Ascending aorta (tissue), 2 donors: ENCODE data around the gene PTPMT1. TPM values are rescaled to one million over a fixed set of nuclear protein-coding genes. Genes with fewer than 3 reads are reported as not detected.

ENCODE experiments used
- DNase-seq, 2 donors: peaks; one replicate each; pipeline ENCODE4 v3.0.0-alpha.2; 2019; ENCODE audit warnings: low spot score in 2 of 2
- H3K27ac ChIP-seq, 2 donors: fragments of 200-600 bp; sonication (generic); one replicate each; pipeline ENCODE4 v1.5.1; 2016 to 2017; ENCODE audit warnings: mild to moderate bottlenecking in 1 of 2
- H3K27me3 ChIP-seq: fragments of 200-600 bp; sonication (generic); one replicate; pipeline ENCODE4 v1.5.1; 2017
- H3K36me3 ChIP-seq, 2 donors: fragments of 200-600 bp; sonication (generic); one replicate each; pipeline ENCODE4 v1.5.1; 2016
- H3K4me1 ChIP-seq, 2 donors: fragments of 200-600 bp; sonication (generic); one replicate each; pipeline ENCODE4 v1.5.1; 2016 to 2017; ENCODE audit warnings: mild to moderate bottlenecking in 1 of 2
- H3K4me3 ChIP-seq, 2 donors: fragments of 200-600 bp; sonication (generic); one replicate each; pipeline ENCODE4 v1.5.1; 2016 to 2017; ENCODE audit warnings: mild to moderate bottlenecking in 1 of 2
- H3K9me3 ChIP-seq, 2 donors: fragments of 200-600 bp; sonication (generic); one replicate each; pipeline ENCODE4 v1.5.1; 2016
- intact Hi-C: fragments of 100-400 bp; cut with DNase I; formaldehyde crosslinking; loops from one replicate; pipeline ENCODE4 v1.15.1; 2023
- total RNA-seq: library from RNA; depleted of rRNA; stranded (reverse); fragments of >200 nt; gene quantifications from one replicate; pipeline ENCODE4 v1.1.0, GENCODE V29; 2016
- TF ChIP-seq, protein P1 (sequence below), 3 experiments: fragments of 200-600 bp in 2 of 3; fragments of 450-650 bp in 1 of 3; sonication (generic) in 2 of 3; IDR thresholded peaks; one replicate each; pipeline ENCODE4 v1.5.1; 2016 to 2019; ENCODE audit warnings: antibody characterized with exemption in 3 of 3, mild to moderate bottlenecking in 1 of 3, moderate library complexity in 1 of 3

The PTPMT1 gene
- 215 TPM for total RNA-seq

DNA sequence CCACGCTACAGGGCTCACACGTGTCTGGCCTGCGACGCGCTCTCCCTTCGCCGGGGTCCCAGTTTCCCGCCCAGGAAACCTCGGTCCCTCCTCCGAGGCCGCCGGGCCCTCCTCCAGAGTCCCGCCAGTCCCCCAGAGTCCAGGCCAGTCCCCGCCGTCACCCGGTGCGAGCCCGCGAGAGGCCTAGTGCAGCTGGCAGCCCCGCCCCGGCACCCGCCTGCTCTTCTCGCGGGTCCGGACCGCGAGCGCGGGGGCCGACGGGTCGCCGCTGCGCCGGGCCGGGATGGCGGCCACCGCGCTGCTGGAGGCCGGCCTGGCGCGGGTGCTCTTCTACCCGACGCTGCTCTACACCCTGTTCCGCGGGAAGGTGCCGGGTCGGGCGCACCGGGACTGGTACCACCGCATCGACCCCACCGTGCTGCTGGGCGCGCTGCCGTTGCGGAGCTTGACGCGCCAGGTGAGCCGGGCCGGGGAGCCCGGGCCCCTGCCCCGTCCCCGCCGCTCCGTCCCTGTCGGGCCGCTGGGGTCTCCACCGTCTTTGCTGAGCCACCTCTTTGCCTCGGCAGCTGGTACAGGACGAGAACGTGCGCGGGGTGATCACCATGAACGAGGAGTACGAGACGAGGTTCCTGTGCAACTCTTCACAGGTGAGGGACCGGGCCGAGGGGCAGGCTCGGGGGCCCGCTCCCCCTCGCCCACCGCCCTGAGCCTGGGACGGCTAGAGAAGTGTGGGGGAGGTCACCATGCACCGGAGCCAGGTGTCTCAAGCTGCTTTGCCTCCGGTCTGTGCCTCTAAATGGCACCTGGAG is at the start of gene PTPMT1:
PTPMT1 (plus strand) TSS at position 260 of the 809 bp plus-strand sequence; CDS start at position 284, 24 bp downstream.
- DNase-seq: peak in 1 of 2 donors; percentile 85
- Histone ChIP-seq H3K36me3 (peaks cover 5 to 12% of the 10 kb centered on the region in 2 donors), H3K4me1 (peaks cover 8% of the 10 kb centered on the region in 2 donors), H3K9me3 (no peaks in the 10 kb centered on the region), H3K27me3 (no peaks in the 10 kb centered on the region), H3K4me3 (peak within 1 kb of the TSS; percentile 76 to 96), H3K27ac (peak within 1 kb of the TSS; percentile 76 to 79)
- intact Hi-C loops: loop anchor here (5.0 kb wide), 1 partner anchor 98 kb away; no protein-coding TSS in a partner anchor
- TF ChIP-seq, protein P1, sequence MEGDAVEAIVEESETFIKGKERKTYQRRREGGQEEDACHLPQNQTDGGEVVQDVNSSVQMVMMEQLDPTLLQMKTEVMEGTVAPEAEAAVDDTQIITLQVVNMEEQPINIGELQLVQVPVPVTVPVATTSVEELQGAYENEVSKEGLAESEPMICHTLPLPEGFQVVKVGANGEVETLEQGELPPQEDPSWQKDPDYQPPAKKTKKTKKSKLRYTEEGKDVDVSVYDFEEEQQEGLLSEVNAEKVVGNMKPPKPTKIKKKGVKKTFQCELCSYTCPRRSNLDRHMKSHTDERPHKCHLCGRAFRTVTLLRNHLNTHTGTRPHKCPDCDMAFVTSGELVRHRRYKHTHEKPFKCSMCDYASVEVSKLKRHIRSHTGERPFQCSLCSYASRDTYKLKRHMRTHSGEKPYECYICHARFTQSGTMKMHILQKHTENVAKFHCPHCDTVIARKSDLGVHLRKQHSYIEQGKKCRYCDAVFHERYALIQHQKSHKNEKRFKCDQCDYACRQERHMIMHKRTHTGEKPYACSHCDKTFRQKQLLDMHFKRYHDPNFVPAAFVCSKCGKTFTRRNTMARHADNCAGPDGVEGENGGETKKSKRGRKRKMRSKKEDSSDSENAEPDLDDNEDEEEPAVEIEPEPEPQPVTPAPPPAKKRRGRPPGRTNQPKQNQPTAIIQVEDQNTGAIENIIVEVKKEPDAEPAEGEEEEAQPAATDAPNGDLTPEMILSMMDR (IDR thresholded peaks at IDR 0.05): no peak

- DNase-seq: no peak
- TF ChIP-seq, protein P1 (IDR thresholded peaks at IDR 0.05): no peak
- Histone ChIP-seq H3K4me3 (no peak overlapping the region), H3K27me3 (no peaks in the 10 kb centered on the region), H3K27ac (no peak overlapping the region), H3K4me1 (peaks cover 4 to 68% of the 10 kb centered on the region in 2 donors), H3K9me3 (no peaks in the 10 kb centered on the region), H3K36me3 (no peaks in the 10 kb centered on the region)
- intact Hi-C loops: no loop called here
Observed at GRCh38 chr11:47516155-47516554, 49.2 kb upstream of the PTPMT1 start.

DNA sequence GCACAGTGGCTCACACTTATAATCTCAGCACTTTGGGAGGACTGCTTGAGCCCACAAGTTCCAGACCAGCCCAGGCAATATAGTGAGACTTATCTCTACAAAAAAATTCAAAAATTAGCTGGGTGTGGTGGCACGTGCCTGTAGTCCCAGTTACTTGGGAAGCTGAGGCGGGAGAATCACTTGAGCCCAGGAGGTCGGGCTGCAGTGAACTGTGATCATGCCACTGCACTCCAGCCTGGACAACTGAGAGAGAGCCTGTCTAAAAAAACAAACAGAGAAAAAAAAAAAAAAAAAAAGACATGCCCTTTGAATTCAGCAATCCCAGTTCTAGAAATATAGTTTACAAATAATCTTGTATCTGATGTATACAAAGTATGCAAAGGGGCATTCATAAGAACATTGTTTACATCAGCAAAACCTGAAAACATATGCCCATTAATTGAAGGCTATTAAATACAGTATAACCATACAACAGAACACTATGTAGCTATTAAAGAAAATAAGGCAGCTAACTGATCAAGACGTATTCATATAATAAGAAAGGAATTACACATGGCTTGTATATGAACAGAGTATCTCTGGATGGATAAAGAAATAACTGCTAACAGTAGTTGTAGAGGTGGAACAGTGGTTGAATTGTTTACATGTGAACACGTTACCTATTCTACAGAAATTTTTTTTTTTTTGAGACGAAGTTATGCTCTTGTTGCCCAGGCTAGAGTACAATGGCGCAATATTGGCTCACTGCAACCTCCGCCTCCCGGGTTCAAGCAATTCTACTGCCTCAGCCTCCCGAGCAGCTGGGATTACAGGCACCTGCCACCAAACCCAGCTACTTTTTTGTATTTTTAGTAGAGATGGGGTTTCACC is 48.2 kb upstream of the PTPMT1 start:
- TF ChIP-seq, protein P1 (IDR thresholded peaks at IDR 0.05): no peak
- no peak overlapping the region for H3K27ac ChIP-seq
- no peaks in the 10 kb centered on the region for H3K9me3 ChIP-seq
- intact Hi-C loops: no loop called here
- no peak for DNase-seq
- no peaks in the 10 kb centered on the region for H3K27me3 ChIP-seq
- peaks cover 4 to 72% of the 10 kb centered on the region in 2 donors for H3K4me1 ChIP-seq
- no peaks in the 10 kb centered on the region for H3K36me3 ChIP-seq
- no peak overlapping the region for H3K4me3 ChIP-seq

- TF ChIP-seq, protein P1 (IDR thresholded peaks at IDR 0.05): no peak
- Histone ChIP-seq H3K36me3 (no peaks in the 10 kb centered on the region), H3K27me3 (no peaks in the 10 kb centered on the region), H3K4me1 (peaks cover 7 to 73% of the 10 kb centered on the region in 2 donors), H3K27ac (peak overlapping the region; percentile 26 to 48), H3K9me3 (no peaks in the 10 kb centered on the region), H3K4me3 (no peak overlapping the region)
- DNase-seq: no peak
- intact Hi-C loops: no loop called here
Observed at GRCh38 chr11:47518212-47518964, 47.0 kb upstream of the PTPMT1 start.
